ENCODE results near the gene AIG1. TPM values are rescaled to one million over a fixed set of nuclear protein-coding genes. Genes with fewer than 3 reads are reported as not detected.

The AIG1 gene
- total RNA-seq, 4 donors from 2014 or later: 18.1 to 47.3 (median 22.9) TPM

GRCh38 chr6:143062551-143062950, 1.9 kb downstream of the AIG1 start:
- TF ChIP-seq CTCF (IDR thresholded peaks at IDR 0.05): no peak
- DNase-seq (ENCODE audit: low spot score): no peak
- ATAC-seq (ENCODE audit: low FRiP score): no peak

GRCh38 chr6:143063631-143064030, 2.9 kb downstream of the AIG1 start:
- DNase-seq (ENCODE audit: low spot score) (no peak), ATAC-seq (ENCODE audit: low FRiP score) (no peak)
- no peak for TF ChIP-seq CTCF (IDR thresholded peaks at IDR 0.05)

- ATAC-seq (ENCODE audit: low FRiP score): no peak
- no peak for DNase-seq (ENCODE audit: low spot score)
- TF ChIP-seq CTCF (IDR thresholded peaks at IDR 0.05): no peak
These were observed 3.6 kb downstream of the AIG1 start for GRCh38 chr6:143064271-143064670.

- DNase-seq (ENCODE audit: low spot score) (no peak), ATAC-seq (ENCODE audit: low FRiP score) (no peak)
- TF ChIP-seq CTCF (IDR thresholded peaks at IDR 0.05): no peak
These were observed 4.4 kb downstream of the AIG1 start for GRCh38 chr6:143064951-143065683.

GRCh38 chr6:143068001-143068400, 7.3 kb downstream of the AIG1 start:
- no peak for TF ChIP-seq CTCF (IDR thresholded peaks at IDR 0.05)
- ATAC-seq (ENCODE audit: low FRiP score): no peak
- DNase-seq (ENCODE audit: low spot score): no peak

- TF ChIP-seq CTCF (IDR thresholded peaks at IDR 0.05): no peak
- ATAC-seq (ENCODE audit: low FRiP score) (no peak), DNase-seq (ENCODE audit: low spot score) (no peak)
These were observed 13.4 kb downstream of the AIG1 start for GRCh38 chr6:143074101-143074500.

- ATAC-seq (ENCODE audit: low FRiP score): no peak
- no peak for DNase-seq (ENCODE audit: low spot score)
- no peak for TF ChIP-seq CTCF (IDR thresholded peaks at IDR 0.05)
These were observed 14.1 kb downstream of the AIG1 start for GRCh38 chr6:143074670-143075318.

Data from omental fat pad (tissue), 4 donors.